GM12878 (cell line): ENCODE data around the gene ANK2. TPM values are rescaled to one million over a fixed set of nuclear protein-coding genes. Genes with fewer than 3 reads are reported as not detected.

Experiments used
- ATAC-seq: fragments of 200-7000 bp; cut with Tn5 transposase; 3 replicates; pipeline ENCODE4 v1.9.1; 2020; ENCODE audit warnings: mild to moderate bottlenecking, moderate library complexity
- BruUV-seq: library from RNA; stranded (reverse); fragments of 400-500 nt; replicated peaks from 2 replicates; lab custom pipeline; 2021; lab: Mats Ljungman, UMichigan
- CTCF ChIA-PET: fragments of 300-600 bp; sonication (Branson Sonifier 250); formaldehyde crosslinking; extraction: SDS; loops from one replicate; lab custom pipeline; 2021; ENCODE audit warnings: inconsistent platforms; lab: Yijun Ruan, JAX
- POLR2A ChIA-PET: fragments of 350-600 bp; formaldehyde crosslinking; extraction: SDS; loops from one replicate; lab custom pipeline; 2021; ENCODE audit warnings: inconsistent platforms; lab: Charles Lee
- RAD21 ChIA-PET: fragments of 300-600 bp; sonication (Branson Sonifier 250); formaldehyde crosslinking; loops from one replicate; lab custom pipeline; 2023; ENCODE audit warnings: antibody characterized with exemption; ENCODE audit not compliant: unreplicated experiment; lab: Charles Lee
- SMC1A ChIA-PET: fragments of 300-600 bp; sonication (Branson Sonifier 250); formaldehyde crosslinking; loops from one replicate; lab custom pipeline; 2023; ENCODE audit not compliant: unreplicated experiment, uncharacterized antibody; lab: Charles Lee
- DNase-seq: peaks from one replicate; pipeline ENCODE4 v3.0.0-alpha.2; 2011; ENCODE audit warnings: low read depth, low spot score
- FAIRE-seq: peaks from 3 replicates; lab custom pipeline; 2011; peaks lifted over from hg19 to GRCh38; lab: Jason Lieb, UNC
- H2AFZ ChIP-seq: 2 replicates; pipeline ENCODE4 v1.6.0; 2011; ENCODE audit warnings: low read depth, low read length, control low read depth; ENCODE audit not compliant: control insufficient read depth
- H3K27ac ChIP-seq: 2 replicates; pipeline ENCODE4 v1.5.1; 2011; ENCODE audit warnings: control low read depth; ENCODE audit not compliant: control insufficient read depth, insufficient read depth
- H3K27me3 ChIP-seq, 2 experiments: replicated peaks in 1 of 2; 2 replicates each; pipeline versions ENCODE4 v1.6.0 to v1.6.1; 2011; ENCODE audit warnings: low read length in 1 of 2; ENCODE audit not compliant: control insufficient read depth in 2 of 2, insufficient read depth in 2 of 2
- H3K36me3 ChIP-seq, 2 experiments: 2 replicates each; pipeline ENCODE4 v1.5.1; 2011; ENCODE audit warnings: low read length in 1 of 2; ENCODE audit not compliant: control insufficient read depth in 2 of 2, insufficient read depth in 2 of 2
- H3K4me1 ChIP-seq: 2 replicates; pipeline ENCODE4 v1.6.1; 2011; ENCODE audit warnings: mild to moderate bottlenecking, low read length, moderate library complexity, mixed read lengths; ENCODE audit not compliant: control insufficient read depth, insufficient read depth
- H3K4me2 ChIP-seq: 2 replicates; pipeline ENCODE4 v1.6.0; 2011; ENCODE audit warnings: control low read depth; ENCODE audit not compliant: control insufficient read depth, insufficient read depth
- H3K4me3 ChIP-seq: fragments of 200-600 bp; sonication (generic); 2 replicates; pipeline ENCODE4 v1.5.1; 2016
- H3K79me2 ChIP-seq: 2 replicates; pipeline ENCODE4 v1.6.0; 2011; ENCODE audit warnings: low read length; ENCODE audit not compliant: control insufficient read depth, insufficient read depth
- H3K9ac ChIP-seq: 2 replicates; pipeline ENCODE4 v1.8.0; 2011; ENCODE audit warnings: low read length, control low read depth, mixed read lengths; ENCODE audit not compliant: control insufficient read depth, insufficient read depth
- H3K9me3 ChIP-seq: replicated peaks from 3 replicates; pipeline ENCODE4 v1.5.1; 2011; ENCODE audit warnings: mild to moderate bottlenecking, low read length; ENCODE audit not compliant: control insufficient read depth, insufficient read depth
- H4K20me1 ChIP-seq: 2 replicates; pipeline ENCODE4 v1.6.0; 2011; ENCODE audit not compliant: control insufficient read depth, insufficient read depth
- CEBPB ChIP-seq, 2 experiments: fragments of 150-350 bp in 1 of 2; IDR thresholded peaks; 2 replicates each; pipeline ENCODE4 v1.6.1; 2012 to 2014; ENCODE audit warnings: low read depth in 2 of 2, low read length in 2 of 2, borderline replicate concordance in 1 of 2, inconsistent platforms in 1 of 2
- FOS ChIP-seq: IDR thresholded peaks from 3 replicates; pipeline ENCODE4 v1.6.1; 2011; ENCODE audit warnings: borderline replicate concordance; ENCODE audit not compliant: insufficient read length; ENCODE audit errors: extremely low read depth
- FOXK2 ChIP-seq: fragments of 450-650 bp; IDR thresholded peaks from 2 replicates; pipeline ENCODE4 v1.6.1; 2017; ENCODE audit warnings: mild to moderate bottlenecking, moderate library complexity
- HDAC2 ChIP-seq: fragments of 200-600 bp; sonication (generic); IDR thresholded peaks from 2 replicates; pipeline ENCODE4 v1.6.1; 2017
- JUND ChIP-seq: IDR thresholded peaks from 2 replicates; pipeline ENCODE4 v1.6.1; 2012; ENCODE audit warnings: low read depth, mild to moderate bottlenecking, low read length, improper control_type of control experiment, moderate library complexity
- NFIC ChIP-seq: IDR thresholded peaks from 2 replicates; pipeline ENCODE4 v1.6.1; 2012; ENCODE audit warnings: low read depth, mild to moderate bottlenecking, inconsistent platforms, low read length, moderate library complexity
- NFYB ChIP-seq: IDR thresholded peaks from 2 replicates; pipeline ENCODE4 v1.6.1; 2011; ENCODE audit warnings: low read depth, mild to moderate bottlenecking, low read length, improper control_type of control experiment, moderate library complexity; ENCODE audit not compliant: insufficient read depth
- SP1 ChIP-seq: IDR thresholded peaks from one replicate; pipeline ENCODE4 v1.6.1; 2011; ENCODE audit warnings: low read depth, low read length
- ZNF207 ChIP-seq: fragments of 450-650 bp; IDR thresholded peaks from 2 replicates; pipeline ENCODE4 v1.6.1; 2014; ENCODE audit warnings: antibody characterized with exemption, mild to moderate bottlenecking, borderline replicate concordance
- WGBS: methylation state at CpG from one replicate; pipeline ENCODE4 v1.1.6; 2016; ENCODE audit warnings: low lambda C conversion rate; ENCODE audit not compliant: insufficient replicate concordance, insufficient coverage; ENCODE audit errors: missing lambda C conversion rate; 5-methylcytosine and 5-hydroxymethylcytosine counted together
- in situ Hi-C: fragments of 300-500 bp; cut with MboI; formaldehyde crosslinking; loops from 9 replicates; pipeline ENCODE4 v1.14.3; 2018; ENCODE audit warnings: mixed read lengths
- intact Hi-C: fragments of 100-400 bp; cut with micrococcal nuclease; formaldehyde crosslinking; loops from one replicate; pipeline ENCODE4 v1.14.2; 2022; ENCODE audit not compliant: unreplicated experiment
- polyA plus RNA-seq, 11 experiments: library from polyadenylated mRNA; depleted of rRNA in 4 of 11; unstranded in 6 of 11; stranded (reverse) in 5 of 11; fragments of >200 nt; fragmentation: Nextera tagmentation in 4 of 11; fragmentation: Illumina TruSeq in 1 of 11; extraction: Ambion mirVana in 4 of 11; extraction: Trizol in 1 of 11; gene quantifications; 1 replicate in 1 of 11; 2 replicates in 10 of 11; pipeline versions ENCODE4 v1.2.1 to v1.2.3, GENCODE V29; 2011 to 2016; ENCODE audit warnings: inconsistent platforms in 2 of 11, missing spikeins in 2 of 11, low read depth in 1 of 11
- total RNA-seq, 4 experiments: library from RNA; depleted of rRNA in 3 of 4; stranded (reverse); fragments of >200 nt in 3 of 4; fragmentation: Illumina TruSeq in 1 of 4; extraction: Trizol in 1 of 4; gene quantifications; 2 replicates each; pipeline versions ENCODE4 v1.2.1 to v1.2.3, GENCODE V29; 2013 to 2021
- TF ChIP-seq, protein P1 (sequence below): fragments of 450-650 bp; formaldehyde crosslinking; IDR thresholded peaks from 2 replicates; pipeline ENCODE4 v1.5.0; 2022; ENCODE audit warnings: mild to moderate bottlenecking, missing genetic modification characterization
- TF ChIP-seq, protein P2 (sequence below): IDR thresholded peaks from 2 replicates; pipeline ENCODE4 v1.6.1; 2012; ENCODE audit warnings: improper control_type of control experiment, low read depth, low read length; ENCODE audit not compliant: insufficient replicate concordance
- TF ChIP-seq, protein P3 (sequence below): IDR thresholded peaks from 2 replicates; pipeline ENCODE4 v1.6.1; 2012; ENCODE audit warnings: mild to moderate bottlenecking, low read depth, low read length

ANK2 gene
- total and polyA plus RNA-seq, 10 of the 15 experiments (the other 5 are each of a cell fraction or from before 2014, with no cell fraction given): 1.6 to 13.0 (median 4.1) TPM

DNA sequence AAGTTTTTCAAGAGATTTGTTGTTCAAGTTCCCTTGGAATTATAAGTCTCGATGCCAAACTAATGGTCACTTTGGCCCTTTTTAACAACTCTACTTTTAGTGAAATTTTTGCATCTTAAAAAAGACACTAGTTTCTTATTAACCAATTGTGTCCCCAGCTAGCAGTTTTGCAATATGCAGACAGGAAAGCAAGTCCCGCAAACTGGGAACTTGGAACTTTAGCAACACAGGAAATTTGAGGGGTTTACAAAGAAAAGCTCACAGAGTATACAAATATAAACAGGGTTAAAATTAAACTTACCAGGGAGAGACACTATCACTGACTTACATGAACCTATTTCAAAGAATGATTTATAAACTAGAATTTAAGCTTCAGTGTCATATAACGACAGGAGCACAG, 137.9 kb downstream of the ANK2 start:
- H3K27me3 ChIP-seq: no peaks in the 10 kb centered on the region
- intact Hi-C loops (no loop called here), in situ Hi-C loops (no loop called here)
- ChIA-PET SMC1A (no interaction called here), RAD21 (no interaction called here), POLR2A (no interaction called here), CTCF (no interaction called here)
- 81% methylated on average over 3 of the region's 3 CpGs for WGBS
- no peaks in the 10 kb centered on the region for H3K9me3 ChIP-seq
- H3K4me3 ChIP-seq: no peak overlapping the region
- H3K9ac ChIP-seq: no peak overlapping the region
- no peaks in the 10 kb centered on the region for H3K36me3 ChIP-seq
- no peak overlapping the region for H3K27ac ChIP-seq
- no peak overlapping the region for H3K4me2 ChIP-seq
- H3K4me1 ChIP-seq: no peaks in the 10 kb centered on the region
- no TSS peak for BruUV-seq
- ATAC-seq (no peak), DNase-seq (no peak), FAIRE-seq (no peak)
- no peak overlapping the region for H2AFZ ChIP-seq
- no peaks in the 10 kb centered on the region for H4K20me1 ChIP-seq
- no peaks in the 10 kb centered on the region for H3K79me2 ChIP-seq
- TF ChIP-seq, protein P1, sequence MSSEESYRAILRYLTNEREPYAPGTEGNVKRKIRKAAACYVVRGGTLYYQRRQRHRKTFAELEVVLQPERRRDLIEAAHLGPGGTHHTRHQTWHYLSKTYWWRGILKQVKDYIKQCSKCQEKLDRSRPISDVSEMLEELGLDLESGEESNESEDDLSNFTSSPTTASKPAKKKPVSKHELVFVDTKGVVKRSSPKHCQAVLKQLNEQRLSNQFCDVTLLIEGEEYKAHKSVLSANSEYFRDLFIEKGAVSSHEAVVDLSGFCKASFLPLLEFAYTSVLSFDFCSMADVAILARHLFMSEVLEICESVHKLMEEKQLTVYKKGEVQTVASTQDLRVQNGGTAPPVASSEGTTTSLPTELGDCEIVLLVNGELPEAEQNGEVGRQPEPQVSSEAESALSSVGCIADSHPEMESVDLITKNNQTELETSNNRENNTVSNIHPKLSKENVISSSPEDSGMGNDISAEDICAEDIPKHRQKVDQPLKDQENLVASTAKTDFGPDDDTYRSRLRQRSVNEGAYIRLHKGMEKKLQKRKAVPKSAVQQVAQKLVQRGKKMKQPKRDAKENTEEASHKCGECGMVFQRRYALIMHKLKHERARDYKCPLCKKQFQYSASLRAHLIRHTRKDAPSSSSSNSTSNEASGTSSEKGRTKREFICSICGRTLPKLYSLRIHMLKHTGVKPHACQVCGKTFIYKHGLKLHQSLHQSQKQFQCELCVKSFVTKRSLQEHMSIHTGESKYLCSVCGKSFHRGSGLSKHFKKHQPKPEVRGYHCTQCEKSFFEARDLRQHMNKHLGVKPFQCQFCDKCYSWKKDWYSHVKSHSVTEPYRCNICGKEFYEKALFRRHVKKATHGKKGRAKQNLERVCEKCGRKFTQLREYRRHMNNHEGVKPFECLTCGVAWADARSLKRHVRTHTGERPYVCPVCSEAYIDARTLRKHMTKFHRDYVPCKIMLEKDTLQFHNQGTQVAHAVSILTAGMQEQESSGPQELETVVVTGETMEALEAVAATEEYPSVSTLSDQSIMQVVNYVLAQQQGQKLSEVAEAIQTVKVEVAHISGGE (CRISPR knock-in tag): no peak
- TF ChIP-seq SP1 (no peak), JUND (no peak), ZNF207 (no peak), CEBPB (IDR thresholded peaks at IDR 0.05; ENCODE audit: borderline replicate concordance in 1 of 2, low read depth in 2 of 2, low read length in 2 of 2) (no peak), NFYB (no peak), FOXK2 (no peak), FOS (no peak), NFIC (no peak), HDAC2 (no peak)
- TF ChIP-seq, protein P2, sequence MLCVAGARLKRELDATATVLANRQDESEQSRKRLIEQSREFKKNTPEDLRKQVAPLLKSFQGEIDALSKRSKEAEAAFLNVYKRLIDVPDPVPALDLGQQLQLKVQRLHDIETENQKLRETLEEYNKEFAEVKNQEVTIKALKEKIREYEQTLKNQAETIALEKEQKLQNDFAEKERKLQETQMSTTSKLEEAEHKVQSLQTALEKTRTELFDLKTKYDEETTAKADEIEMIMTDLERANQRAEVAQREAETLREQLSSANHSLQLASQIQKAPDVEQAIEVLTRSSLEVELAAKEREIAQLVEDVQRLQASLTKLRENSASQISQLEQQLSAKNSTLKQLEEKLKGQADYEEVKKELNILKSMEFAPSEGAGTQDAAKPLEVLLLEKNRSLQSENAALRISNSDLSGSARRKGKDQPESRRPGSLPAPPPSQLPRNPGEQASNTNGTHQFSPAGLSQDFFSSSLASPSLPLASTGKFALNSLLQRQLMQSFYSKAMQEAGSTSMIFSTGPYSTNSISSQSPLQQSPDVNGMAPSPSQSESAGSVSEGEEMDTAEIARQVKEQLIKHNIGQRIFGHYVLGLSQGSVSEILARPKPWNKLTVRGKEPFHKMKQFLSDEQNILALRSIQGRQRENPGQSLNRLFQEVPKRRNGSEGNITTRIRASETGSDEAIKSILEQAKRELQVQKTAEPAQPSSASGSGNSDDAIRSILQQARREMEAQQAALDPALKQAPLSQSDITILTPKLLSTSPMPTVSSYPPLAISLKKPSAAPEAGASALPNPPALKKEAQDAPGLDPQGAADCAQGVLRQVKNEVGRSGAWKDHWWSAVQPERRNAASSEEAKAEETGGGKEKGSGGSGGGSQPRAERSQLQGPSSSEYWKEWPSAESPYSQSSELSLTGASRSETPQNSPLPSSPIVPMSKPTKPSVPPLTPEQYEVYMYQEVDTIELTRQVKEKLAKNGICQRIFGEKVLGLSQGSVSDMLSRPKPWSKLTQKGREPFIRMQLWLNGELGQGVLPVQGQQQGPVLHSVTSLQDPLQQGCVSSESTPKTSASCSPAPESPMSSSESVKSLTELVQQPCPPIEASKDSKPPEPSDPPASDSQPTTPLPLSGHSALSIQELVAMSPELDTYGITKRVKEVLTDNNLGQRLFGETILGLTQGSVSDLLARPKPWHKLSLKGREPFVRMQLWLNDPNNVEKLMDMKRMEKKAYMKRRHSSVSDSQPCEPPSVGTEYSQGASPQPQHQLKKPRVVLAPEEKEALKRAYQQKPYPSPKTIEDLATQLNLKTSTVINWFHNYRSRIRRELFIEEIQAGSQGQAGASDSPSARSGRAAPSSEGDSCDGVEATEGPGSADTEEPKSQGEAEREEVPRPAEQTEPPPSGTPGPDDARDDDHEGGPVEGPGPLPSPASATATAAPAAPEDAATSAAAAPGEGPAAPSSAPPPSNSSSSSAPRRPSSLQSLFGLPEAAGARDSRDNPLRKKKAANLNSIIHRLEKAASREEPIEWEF: no peak
- TF ChIP-seq, protein P3, sequence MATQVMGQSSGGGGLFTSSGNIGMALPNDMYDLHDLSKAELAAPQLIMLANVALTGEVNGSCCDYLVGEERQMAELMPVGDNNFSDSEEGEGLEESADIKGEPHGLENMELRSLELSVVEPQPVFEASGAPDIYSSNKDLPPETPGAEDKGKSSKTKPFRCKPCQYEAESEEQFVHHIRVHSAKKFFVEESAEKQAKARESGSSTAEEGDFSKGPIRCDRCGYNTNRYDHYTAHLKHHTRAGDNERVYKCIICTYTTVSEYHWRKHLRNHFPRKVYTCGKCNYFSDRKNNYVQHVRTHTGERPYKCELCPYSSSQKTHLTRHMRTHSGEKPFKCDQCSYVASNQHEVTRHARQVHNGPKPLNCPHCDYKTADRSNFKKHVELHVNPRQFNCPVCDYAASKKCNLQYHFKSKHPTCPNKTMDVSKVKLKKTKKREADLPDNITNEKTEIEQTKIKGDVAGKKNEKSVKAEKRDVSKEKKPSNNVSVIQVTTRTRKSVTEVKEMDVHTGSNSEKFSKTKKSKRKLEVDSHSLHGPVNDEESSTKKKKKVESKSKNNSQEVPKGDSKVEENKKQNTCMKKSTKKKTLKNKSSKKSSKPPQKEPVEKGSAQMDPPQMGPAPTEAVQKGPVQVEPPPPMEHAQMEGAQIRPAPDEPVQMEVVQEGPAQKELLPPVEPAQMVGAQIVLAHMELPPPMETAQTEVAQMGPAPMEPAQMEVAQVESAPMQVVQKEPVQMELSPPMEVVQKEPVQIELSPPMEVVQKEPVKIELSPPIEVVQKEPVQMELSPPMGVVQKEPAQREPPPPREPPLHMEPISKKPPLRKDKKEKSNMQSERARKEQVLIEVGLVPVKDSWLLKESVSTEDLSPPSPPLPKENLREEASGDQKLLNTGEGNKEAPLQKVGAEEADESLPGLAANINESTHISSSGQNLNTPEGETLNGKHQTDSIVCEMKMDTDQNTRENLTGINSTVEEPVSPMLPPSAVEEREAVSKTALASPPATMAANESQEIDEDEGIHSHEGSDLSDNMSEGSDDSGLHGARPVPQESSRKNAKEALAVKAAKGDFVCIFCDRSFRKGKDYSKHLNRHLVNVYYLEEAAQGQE: no peak
